HepG2 (cell line): ENCODE measurements around the gene GNG7. TPM values are rescaled to one million over a fixed set of nuclear protein-coding genes. Genes with fewer than 3 reads are reported as not detected.

Experiments used
- ARNTL ChIP-seq: sonication (generic); formaldehyde crosslinking; IDR thresholded peaks from 2 replicates; pipeline ENCODE4 v1.4.0; 2020; ENCODE audit warnings: mild to moderate bottlenecking, missing genetic modification reagents
- ATRX ChIP-seq: sonication (generic); formaldehyde crosslinking; IDR thresholded peaks from 2 replicates; pipeline ENCODE4 v1.4.0; 2020; ENCODE audit warnings: missing genetic modification reagents, borderline replicate concordance
- BCL3 ChIP-seq: sonication (generic); formaldehyde crosslinking; IDR thresholded peaks from 2 replicates; pipeline ENCODE4 v1.5.1; 2020; ENCODE audit warnings: mild to moderate bottlenecking, missing genetic modification reagents, moderate library complexity
- GLI4 ChIP-seq: sonication (generic); formaldehyde crosslinking; IDR thresholded peaks from 2 replicates; pipeline ENCODE4 v1.5.1; 2020; ENCODE audit warnings: missing genetic modification reagents, mild to moderate bottlenecking, moderate library complexity, borderline replicate concordance
- GMEB1 ChIP-seq: sonication (generic); formaldehyde crosslinking; IDR thresholded peaks from 2 replicates; pipeline ENCODE4 v1.5.1; 2020; ENCODE audit warnings: missing genetic modification reagents, mild to moderate bottlenecking, borderline replicate concordance
- HOMEZ ChIP-seq: IDR thresholded peaks from 2 replicates; pipeline ENCODE4 v1.6.1; 2016; ENCODE audit warnings: low read depth
- MTA3 ChIP-seq: sonication (generic); formaldehyde crosslinking; IDR thresholded peaks from 2 replicates; pipeline ENCODE4 v1.4.0; 2020; ENCODE audit warnings: missing genetic modification reagents
- NAIF1 ChIP-seq: sonication (generic); formaldehyde crosslinking; IDR thresholded peaks from 2 replicates; pipeline ENCODE4 v1.5.0; 2020; ENCODE audit warnings: mild to moderate bottlenecking, missing genetic modification reagents, borderline replicate concordance
- POLR2AphosphoS5 ChIP-seq: IDR thresholded peaks from 2 replicates; pipeline ENCODE4 v1.6.1; 2012; ENCODE audit warnings: low read depth, low read length
- RORA ChIP-seq: sonication (generic); formaldehyde crosslinking; IDR thresholded peaks from 2 replicates; pipeline ENCODE4 v1.5.0; 2020; ENCODE audit warnings: mild to moderate bottlenecking, missing genetic modification reagents, moderate library complexity
- TERF1 ChIP-seq: sonication (generic); formaldehyde crosslinking; IDR thresholded peaks from 2 replicates; pipeline ENCODE4 v1.8.0; 2022; ENCODE audit warnings: mild to moderate bottlenecking, missing genetic modification reagents, moderate library complexity
- ZBTB3 ChIP-seq: sonication (generic); formaldehyde crosslinking; IDR thresholded peaks from 2 replicates; pipeline ENCODE4 v1.4.0; 2020; ENCODE audit warnings: low read depth, mild to moderate bottlenecking, moderate library complexity, missing genetic modification reagents, borderline replicate concordance
- ZBTB7A ChIP-seq: sonication (generic); formaldehyde crosslinking; IDR thresholded peaks from 2 replicates; pipeline ENCODE4 v1.8.0; 2022; ENCODE audit warnings: mild to moderate bottlenecking, missing genetic modification reagents
- ZNF256 ChIP-seq: sonication (generic); formaldehyde crosslinking; conservative IDR thresholded peaks from 2 replicates; pipeline ENCODE4 v1.4.0; 2020; ENCODE audit warnings: missing genetic modification reagents
- ZNF430 ChIP-seq: sonication (generic); formaldehyde crosslinking; IDR thresholded peaks from 2 replicates; pipeline ENCODE4 v1.9.0; 2021; ENCODE audit warnings: mild to moderate bottlenecking, missing genetic modification reagents
- ZNF530 ChIP-seq: sonication (generic); formaldehyde crosslinking; IDR thresholded peaks from 2 replicates; pipeline ENCODE4 v1.5.0; 2020; ENCODE audit warnings: low read depth, mild to moderate bottlenecking, missing genetic modification reagents
- ZNF546 ChIP-seq: sonication (generic); formaldehyde crosslinking; conservative IDR thresholded peaks from 2 replicates; pipeline ENCODE4 v1.8.1; 2023; ENCODE audit warnings: mild to moderate bottlenecking, missing genetic modification reagents
- ZNF564 ChIP-seq: sonication (generic); formaldehyde crosslinking; IDR thresholded peaks from 2 replicates; pipeline ENCODE4 v1.8.1; 2023; ENCODE audit warnings: mild to moderate bottlenecking, missing genetic modification reagents
- ZNF576 ChIP-seq: sonication (generic); formaldehyde crosslinking; IDR thresholded peaks from 2 replicates; pipeline ENCODE4 v1.4.0; 2020; ENCODE audit warnings: mild to moderate bottlenecking, missing genetic modification reagents
- ZNF629 ChIP-seq: sonication (generic); formaldehyde crosslinking; conservative IDR thresholded peaks from 2 replicates; pipeline ENCODE4 v1.5.0; 2020; ENCODE audit warnings: missing genetic modification reagents
- ZNF703 ChIP-seq: sonication (generic); formaldehyde crosslinking; IDR thresholded peaks from 2 replicates; pipeline ENCODE4 v1.5.1; 2020; ENCODE audit warnings: missing genetic modification reagents, mild to moderate bottlenecking, moderate library complexity, borderline replicate concordance
- ZNF784 ChIP-seq: sonication (generic); formaldehyde crosslinking; IDR thresholded peaks from 2 replicates; pipeline ENCODE4 v1.5.1; 2020; ENCODE audit warnings: missing genetic modification reagents, mild to moderate bottlenecking, borderline replicate concordance
- polyA plus RNA-seq, 8 experiments: library from polyadenylated mRNA; depleted of rRNA in 3 of 8; stranded (reverse) in 7 of 8; unstranded in 1 of 8; fragments of >200 nt; fragmentation: Illumina TruSeq in 4 of 8; extraction: Trizol in 4 of 8; gene quantifications; 2 replicates each; pipeline versions ENCODE4 v1.2.1 to v1.2.3, GENCODE V29; 2011 to 2016; ENCODE audit warnings: low read depth in 4 of 8, missing spikeins in 1 of 8, mixed read lengths in 1 of 8; ENCODE audit not compliant: insufficient read depth in 1 of 8
- total RNA-seq, 5 experiments: library from RNA; depleted of rRNA; stranded (reverse); fragments of >200 nt; fragmentation: Illumina TruSeq; extraction: Trizol; gene quantifications; 2 replicates each; pipeline ENCODE4 v1.2.3, GENCODE V29; 2016; ENCODE audit warnings: low read depth in 1 of 5

Gene GNG7
- total and polyA plus RNA-seq, 2 of the 13 experiments (the other 11 are each of a cell fraction or from before 2014, with no cell fraction given), result 1.4 to 3.3 TPM

- TF ChIP-seq ZNF784 (CRISPR knock-in tag) (peak; percentile 77; the same call in 1 of the 2 replicates), GMEB1 (peak; percentile 59; the same call in 1 of the 2 replicates), ZNF530 (CRISPR knock-in tag) (no peak), ZNF703 (CRISPR knock-in tag) (no peak), ZNF430 (CRISPR knock-in tag) (peak; percentile 88), HOMEZ (CRISPR knock-in tag) (0 out of 2 replicates have a peak, but pooled peaks have one; percentile 19), ZBTB3 (CRISPR knock-in tag) (0 out of 2 replicates have a peak, but pooled peaks have one; percentile 36), ATRX (CRISPR knock-in tag) (no peak), GLI4 (CRISPR knock-in tag) (no peak), ZNF629 (peak; percentile 28; the same call in 1 of the 2 replicates), ZNF564 (CRISPR knock-in tag) (no peak), ZNF256 (CRISPR knock-in tag) (no peak), ARNTL (CRISPR knock-in tag) (peak; percentile 83), NAIF1 (CRISPR knock-in tag) (no peak; the same call in 1 of the 2 replicates), ZBTB7A (no peak), TERF1 (CRISPR knock-in tag) (no peak), ZNF546 (CRISPR knock-in tag) (no peak), POLR2AphosphoS5 (no peak), ZNF576 (CRISPR knock-in tag) (no peak), RORA (CRISPR knock-in tag) (no peak), BCL3 (peak; percentile 63), MTA3 (CRISPR knock-in tag) (no peak)
These were observed 161.6 kb downstream of the GNG7 start (continued) for GRCh38 chr19:2540646-2541454.
